HG02981 (cell line): ENCODE measurements around the gene SDF4.

Experiments
- ATAC-seq: cut with Tn5 transposase; IDR thresholded peaks from one replicate; pipeline ENCODE4 v1.9.1; 2021; ENCODE audit warnings: mild to moderate bottlenecking, moderate library complexity; ENCODE audit not compliant: unreplicated experiment

Gene SDF4

GRCh38 chr1:1242461-1243265 lies 10.9 kb upstream of the SDF4 start:
- ATAC-seq, result no peak

- no peak for ATAC-seq
Observed at GRCh38 chr1:1241588-1242219, 9.9 kb upstream of the SDF4 start.

GRCh38 chr1:1240822-1241587 lies 9.2 kb upstream of the SDF4 start:
- ATAC-seq, result no peak

- ATAC-seq, result no peak
Observed at GRCh38 chr1:1240348-1240732, 8.5 kb upstream of the SDF4 start.

- no peak for ATAC-seq
Observed at GRCh38 chr1:1239614-1240347, 8.0 kb upstream of the SDF4 start.

- no peak for ATAC-seq
Observed at GRCh38 chr1:1239227-1239613, 7.4 kb upstream of the SDF4 start.

- ATAC-seq, result no peak
Observed at GRCh38 chr1:1238702-1239178, 6.9 kb upstream of the SDF4 start.

GRCh38 chr1:1237874-1238701 lies 6.3 kb upstream of the SDF4 start:
- no peak for ATAC-seq

GRCh38 chr1:1236945-1237873 lies 5.4 kb upstream of the SDF4 start:
- ATAC-seq, result no peak

- no peak for ATAC-seq
Observed at GRCh38 chr1:1236176-1236763, 4.5 kb upstream of the SDF4 start.

- no peak for ATAC-seq
Observed at GRCh38 chr1:1235016-1235744, 3.4 kb upstream of the SDF4 start.

GRCh38 chr1:1234180-1234808 lies 2.5 kb upstream of the SDF4 start:
- no peak for ATAC-seq

GRCh38 chr1:1233567-1233892 lies 1.7 kb upstream of the SDF4 start:
- no peak for ATAC-seq

- ATAC-seq, result no peak
Observed at GRCh38 chr1:1232796-1233566, 1.2 kb upstream of the SDF4 start.

- ATAC-seq, result no peak
Observed at GRCh38 chr1:1232208-1232795, 501 bp upstream of the SDF4 start, which contains the start of gene B3GALT6. Gene B3GALT6, plus strand, starts transcription at chr1:1232237. Its CDS starts 42 bp downstream, at chr1:1232279.

- no peak for ATAC-seq
Observed at GRCh38 chr1:1230656-1231399, 973 bp downstream of the SDF4 start.
